BLaER1 (cell line): ENCODE measurements around the gene UCN.
"Not testable (repeated sequence)": the region's sequence is repeated elsewhere in the genome, so short reads cannot be mapped to it uniquely, and the experiment has no call there.

ENCODE experiments used
- H3K27ac ChIP-seq: shearing (Covaris generic); formaldehyde crosslinking; 2 replicates; pipeline ENCODE4 v1.8.1; 2022
- H3K27me3 ChIP-seq: shearing (Covaris generic); formaldehyde crosslinking; 2 replicates; pipeline ENCODE4 v1.8.1; 2022
- H3K36me3 ChIP-seq: shearing (Covaris generic); formaldehyde crosslinking; 2 replicates; pipeline ENCODE4 v1.8.1; 2022
- H3K4me1 ChIP-seq: shearing (Covaris generic); formaldehyde crosslinking; 2 replicates; pipeline ENCODE4 v1.8.1; 2022
- H3K4me2 ChIP-seq: shearing (Covaris generic); formaldehyde crosslinking; 2 replicates; pipeline ENCODE4 v1.8.1; 2022
- H3K4me3 ChIP-seq: shearing (Covaris generic); formaldehyde crosslinking; 2 replicates; pipeline ENCODE4 v1.8.1; 2022
- H3K9ac ChIP-seq: shearing (Covaris generic); formaldehyde crosslinking; 2 replicates; pipeline ENCODE4 v1.8.1; 2022
- H3K9me3 ChIP-seq: shearing (Covaris generic); formaldehyde crosslinking; 2 replicates; pipeline ENCODE4 v1.8.1; 2022
- H4K20me1 ChIP-seq: shearing (Covaris generic); formaldehyde crosslinking; 2 replicates; pipeline ENCODE4 v1.8.1; 2022
- Cebpa-rat ChIP-seq: shearing (Covaris generic); IDR thresholded peaks from 2 replicates; pipeline ENCODE4 v1.8.1; 2022

The UCN gene

GRCh38 chr2:27290549-27290948 is 17.7 kb downstream of the UCN start:
- Histone ChIP-seq H3K36me3 (no peaks in the 10 kb centered on the region), H3K4me2 (peak overlapping the region; percentile 78), H3K9me3 (no peaks in the 10 kb centered on the region), H3K9ac (peak overlapping the region; percentile 63), H3K4me3 (peak overlapping the region; percentile 30; the same call in 1 of the 2 replicates), H4K20me1 (no peaks in the 10 kb centered on the region), H3K4me1 (peaks cover 52% of the 10 kb centered on the region), H3K27ac (peak overlapping the region; percentile 87), H3K27me3 (no peaks in the 10 kb centered on the region)
- TF ChIP-seq Cebpa-rat: no peak

GRCh38 chr2:27288610-27289009 is 19.6 kb downstream of the UCN start:
- H3K4me2 ChIP-seq: peak overlapping the region; percentile 78; the same call in 1 of the 2 replicates
- no peak overlapping the region for H3K4me3 ChIP-seq
- H3K36me3 ChIP-seq: no peaks in the 10 kb centered on the region
- H3K9me3 ChIP-seq: no peaks in the 10 kb centered on the region
- TF ChIP-seq Cebpa-rat: no peak
- no peaks in the 10 kb centered on the region for H3K27me3 ChIP-seq
- H3K27ac ChIP-seq: no peak overlapping the region
- no peak overlapping the region for H3K9ac ChIP-seq
- peaks cover 47% of the 10 kb centered on the region for H3K4me1 ChIP-seq
- no peaks in the 10 kb centered on the region for H4K20me1 ChIP-seq

GRCh38 chr2:27285481-27285880 is 22.8 kb downstream of the UCN start:
- H3K4me1 ChIP-seq: peaks cover 29% of the 10 kb centered on the region
- H3K27ac ChIP-seq: no peak overlapping the region
- H3K9me3 ChIP-seq: no peaks in the 10 kb centered on the region
- no peaks in the 10 kb centered on the region for H3K36me3 ChIP-seq
- TF ChIP-seq Cebpa-rat: no peak
- no peak overlapping the region for H3K9ac ChIP-seq
- no peak overlapping the region for H3K4me2 ChIP-seq
- no peak overlapping the region for H3K4me3 ChIP-seq
- no peaks in the 10 kb centered on the region for H3K27me3 ChIP-seq
- no peaks in the 10 kb centered on the region for H4K20me1 ChIP-seq

- no peaks in the 10 kb centered on the region for H3K9me3 ChIP-seq
- H3K27me3 ChIP-seq: no peaks in the 10 kb centered on the region
- TF ChIP-seq Cebpa-rat: no peak
- H3K4me1 ChIP-seq: peaks cover 24% of the 10 kb centered on the region
- no peak overlapping the region for H3K4me3 ChIP-seq
- H3K36me3 ChIP-seq: no peaks in the 10 kb centered on the region
- no peaks in the 10 kb centered on the region for H4K20me1 ChIP-seq
- H3K9ac ChIP-seq: no peak overlapping the region
- no peak overlapping the region for H3K27ac ChIP-seq
- no peak overlapping the region for H3K4me2 ChIP-seq
These were observed 23.2 kb downstream of the UCN start for GRCh38 chr2:27284996-27285395.

- H3K9ac ChIP-seq: no peak overlapping the region
- no peaks in the 10 kb centered on the region for H3K36me3 ChIP-seq
- H3K27me3 ChIP-seq: no peaks in the 10 kb centered on the region
- no peak overlapping the region for H3K4me2 ChIP-seq
- no peaks in the 10 kb centered on the region for H4K20me1 ChIP-seq
- no peak for TF ChIP-seq Cebpa-rat
- H3K4me3 ChIP-seq: no peak overlapping the region
- H3K27ac ChIP-seq: no peak overlapping the region
- no peaks in the 10 kb centered on the region for H3K9me3 ChIP-seq
- H3K4me1 ChIP-seq: peaks cover 16% of the 10 kb centered on the region
These were observed 25.4 kb downstream of the UCN start for GRCh38 chr2:27282892-27283291.

GRCh38 chr2:27281855-27282559 is 26.2 kb downstream of the UCN start, which contains the start of gene TRIM54:
Gene TRIM54 (plus strand): TSS chr2:27282429. CDS start chr2:27282732, 303 bp downstream.
- TF ChIP-seq Cebpa-rat: no peak
- Histone ChIP-seq H3K4me3 (no peak within 1 kb of the TSS), H3K9me3 (no peaks in the 10 kb centered on the region), H3K27me3 (no peaks in the 10 kb centered on the region), H3K9ac (peak within 1 kb of the TSS; percentile 63; the same call in 1 of the 2 replicates), H3K27ac (no peak within 1 kb of the TSS), H4K20me1 (no peaks in the 10 kb centered on the region), H3K4me2 (peak within 1 kb of the TSS; percentile 48), H3K4me1 (peaks cover 16% of the 10 kb centered on the region), H3K36me3 (no peaks in the 10 kb centered on the region)

GRCh38 chr2:27281442-27281841 is 26.8 kb downstream of the UCN start:
- no peaks in the 10 kb centered on the region for H3K27me3 ChIP-seq
- no peaks in the 10 kb centered on the region for H3K36me3 ChIP-seq
- H3K9me3 ChIP-seq: no peaks in the 10 kb centered on the region
- no peak for TF ChIP-seq Cebpa-rat
- H3K4me2 ChIP-seq: no peak overlapping the region
- no peak overlapping the region for H3K27ac ChIP-seq
- no peak overlapping the region for H3K4me3 ChIP-seq
- H3K4me1 ChIP-seq: peaks cover 16% of the 10 kb centered on the region
- H3K9ac ChIP-seq: peak overlapping the region; percentile 63; the same call in 1 of the 2 replicates
- no peaks in the 10 kb centered on the region for H4K20me1 ChIP-seq

GRCh38 chr2:27280826-27281225 is 27.4 kb downstream of the UCN start:
- no peak overlapping the region for H3K4me2 ChIP-seq
- no peaks in the 10 kb centered on the region for H3K9me3 ChIP-seq
- H4K20me1 ChIP-seq: no peaks in the 10 kb centered on the region
- TF ChIP-seq Cebpa-rat: no peak
- H3K4me1 ChIP-seq: peaks cover 16% of the 10 kb centered on the region
- H3K27ac ChIP-seq: no peak overlapping the region
- no peak overlapping the region for H3K4me3 ChIP-seq
- H3K36me3 ChIP-seq: no peaks in the 10 kb centered on the region
- no peak overlapping the region for H3K9ac ChIP-seq
- H3K27me3 ChIP-seq: no peaks in the 10 kb centered on the region

- Histone ChIP-seq H3K36me3 (no peaks in the 10 kb centered on the region), H3K9ac (no peak overlapping the region), H3K4me2 (no peak overlapping the region), H3K4me3 (no peak overlapping the region), H3K9me3 (no peaks in the 10 kb centered on the region), H3K27ac (no peak overlapping the region), H3K27me3 (no peaks in the 10 kb centered on the region), H4K20me1 (no peaks in the 10 kb centered on the region), H3K4me1 (peaks cover 16% of the 10 kb centered on the region)
- TF ChIP-seq Cebpa-rat: no peak
These were observed 30.2 kb downstream of the UCN start for GRCh38 chr2:27278010-27278409.

GRCh38 chr2:27275211-27276150 is 32.8 kb downstream of the UCN start, which contains the start of gene DNAJC5G:
Gene DNAJC5G (plus strand): TSS chr2:27275433. CDS start chr2:27276729, 1,296 bp downstream.
- H3K4me1 ChIP-seq: peaks cover 6% of the 10 kb centered on the region; the same call in 1 of the 2 replicates
- H3K27ac ChIP-seq: no peak within 1 kb of the TSS
- no peak within 1 kb of the TSS for H3K9ac ChIP-seq
- TF ChIP-seq Cebpa-rat: no peak
- no peaks in the 10 kb centered on the region; the same call in 1 of the 2 replicates for H3K27me3 ChIP-seq
- no peaks in the 10 kb centered on the region for H3K36me3 ChIP-seq
- no peak within 1 kb of the TSS for H3K4me3 ChIP-seq
- H3K9me3 ChIP-seq: no peaks in the 10 kb centered on the region
- H4K20me1 ChIP-seq: no peaks in the 10 kb centered on the region
- H3K4me2 ChIP-seq: no peak within 1 kb of the TSS

- H4K20me1 ChIP-seq, H3K27me3 ChIP-seq, H3K9ac ChIP-seq, H3K4me2 ChIP-seq, H3K9me3 ChIP-seq, H3K4me3 ChIP-seq, H3K4me1 ChIP-seq, H3K36me3 ChIP-seq, H3K27ac ChIP-seq: not testable (repeated sequence)
These were observed 35.4 kb downstream of the UCN start for GRCh38 chr2:27272537-27273522.
